ENCODE data around the gene TPPP.

DNA sequence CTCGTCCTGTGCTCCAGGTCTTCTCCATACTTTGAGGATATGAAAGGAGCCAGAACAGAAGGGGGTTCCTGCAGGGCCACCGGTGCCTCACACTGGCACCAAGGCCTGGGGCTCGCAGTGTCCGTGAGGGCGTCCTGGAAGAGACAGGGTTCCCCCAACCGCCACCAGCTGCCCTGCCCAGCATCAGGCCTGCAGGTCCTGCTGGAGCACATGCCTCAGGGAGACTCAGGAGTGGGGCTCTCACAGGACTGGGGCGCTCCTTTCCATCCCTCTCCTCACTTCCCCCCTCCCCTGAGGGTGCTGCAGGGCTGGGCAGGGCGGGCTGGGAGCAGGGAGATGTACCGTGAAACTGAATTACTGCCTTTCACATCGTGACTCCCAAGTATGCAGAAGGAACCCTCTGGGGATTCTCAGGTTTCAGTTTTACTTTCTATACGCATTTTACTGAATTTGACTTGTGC, 49.3 kb downstream of the TPPP start:
- TF ChIP-seq JUN (IDR thresholded peaks at IDR 0.05; ENCODE audit: borderline replicate concordance, insufficient read depth, insufficient read length, low read depth), result no peak
- no peak for TF ChIP-seq POLR2AphosphoS5 (IDR thresholded peaks at IDR 0.05; ENCODE audit: insufficient read depth, low read depth, low read length)
- TF ChIP-seq, protein P1, sequence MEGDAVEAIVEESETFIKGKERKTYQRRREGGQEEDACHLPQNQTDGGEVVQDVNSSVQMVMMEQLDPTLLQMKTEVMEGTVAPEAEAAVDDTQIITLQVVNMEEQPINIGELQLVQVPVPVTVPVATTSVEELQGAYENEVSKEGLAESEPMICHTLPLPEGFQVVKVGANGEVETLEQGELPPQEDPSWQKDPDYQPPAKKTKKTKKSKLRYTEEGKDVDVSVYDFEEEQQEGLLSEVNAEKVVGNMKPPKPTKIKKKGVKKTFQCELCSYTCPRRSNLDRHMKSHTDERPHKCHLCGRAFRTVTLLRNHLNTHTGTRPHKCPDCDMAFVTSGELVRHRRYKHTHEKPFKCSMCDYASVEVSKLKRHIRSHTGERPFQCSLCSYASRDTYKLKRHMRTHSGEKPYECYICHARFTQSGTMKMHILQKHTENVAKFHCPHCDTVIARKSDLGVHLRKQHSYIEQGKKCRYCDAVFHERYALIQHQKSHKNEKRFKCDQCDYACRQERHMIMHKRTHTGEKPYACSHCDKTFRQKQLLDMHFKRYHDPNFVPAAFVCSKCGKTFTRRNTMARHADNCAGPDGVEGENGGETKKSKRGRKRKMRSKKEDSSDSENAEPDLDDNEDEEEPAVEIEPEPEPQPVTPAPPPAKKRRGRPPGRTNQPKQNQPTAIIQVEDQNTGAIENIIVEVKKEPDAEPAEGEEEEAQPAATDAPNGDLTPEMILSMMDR (IDR thresholded peaks at IDR 0.05; ENCODE audit: extremely low read depth in 1 of 2, insufficient read depth in 1 of 2, low read depth in 1 of 2, low read length in 2 of 2), result no peak
- TF ChIP-seq EZH2 (IDR thresholded peaks at IDR 0.05; ENCODE audit: borderline replicate concordance, low read depth, low read length, severe bottlenecking), result no peak
- no peak for TF ChIP-seq MYC (IDR thresholded peaks at IDR 0.05; ENCODE audit: low read depth, low read length)
- TF ChIP-seq FOS (IDR thresholded peaks at IDR 0.05; ENCODE audit: borderline replicate concordance, insufficient read depth, low read length), result no peak
